ENCODE data around the gene CMTM2.

DNA sequence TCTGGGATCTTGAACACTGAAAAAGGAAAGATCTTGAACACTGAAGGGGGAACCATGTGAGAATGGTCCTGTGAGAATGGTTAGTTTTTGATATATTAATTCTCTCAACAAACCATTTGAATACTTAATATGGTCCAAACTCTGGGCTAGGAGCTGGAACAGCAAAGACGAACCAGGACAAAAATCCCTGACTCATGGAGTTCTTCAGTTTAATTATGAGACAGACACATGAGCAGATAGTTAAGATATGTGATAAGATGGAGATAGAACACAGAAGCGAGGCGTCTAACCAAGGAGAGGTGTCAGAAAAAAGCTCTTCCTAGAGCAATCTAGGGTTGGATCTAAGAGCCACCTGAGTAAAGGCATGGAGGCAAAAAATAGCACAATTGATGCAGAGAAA is 25.2 kb upstream of the CMTM2 start:
- TF ChIP-seq, protein P1, sequence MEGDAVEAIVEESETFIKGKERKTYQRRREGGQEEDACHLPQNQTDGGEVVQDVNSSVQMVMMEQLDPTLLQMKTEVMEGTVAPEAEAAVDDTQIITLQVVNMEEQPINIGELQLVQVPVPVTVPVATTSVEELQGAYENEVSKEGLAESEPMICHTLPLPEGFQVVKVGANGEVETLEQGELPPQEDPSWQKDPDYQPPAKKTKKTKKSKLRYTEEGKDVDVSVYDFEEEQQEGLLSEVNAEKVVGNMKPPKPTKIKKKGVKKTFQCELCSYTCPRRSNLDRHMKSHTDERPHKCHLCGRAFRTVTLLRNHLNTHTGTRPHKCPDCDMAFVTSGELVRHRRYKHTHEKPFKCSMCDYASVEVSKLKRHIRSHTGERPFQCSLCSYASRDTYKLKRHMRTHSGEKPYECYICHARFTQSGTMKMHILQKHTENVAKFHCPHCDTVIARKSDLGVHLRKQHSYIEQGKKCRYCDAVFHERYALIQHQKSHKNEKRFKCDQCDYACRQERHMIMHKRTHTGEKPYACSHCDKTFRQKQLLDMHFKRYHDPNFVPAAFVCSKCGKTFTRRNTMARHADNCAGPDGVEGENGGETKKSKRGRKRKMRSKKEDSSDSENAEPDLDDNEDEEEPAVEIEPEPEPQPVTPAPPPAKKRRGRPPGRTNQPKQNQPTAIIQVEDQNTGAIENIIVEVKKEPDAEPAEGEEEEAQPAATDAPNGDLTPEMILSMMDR (IDR thresholded peaks at IDR 0.05): no peak
- TF ChIP-seq POLR2A (IDR thresholded peaks at IDR 0.05): no peak
